GM18505 (cell line): ENCODE results near the gene NR1H2.

ENCODE experiments used
- ATAC-seq: cut with Tn5 transposase; IDR thresholded peaks from one replicate; pipeline ENCODE4 v1.9.1; 2021; ENCODE audit not compliant: unreplicated experiment
- POLR2A ChIP-seq: IDR thresholded peaks from 4 replicates; pipeline ENCODE4 v1.6.1; 2011; ENCODE audit warnings: borderline replicate concordance; ENCODE audit not compliant: insufficient read depth, insufficient read length; ENCODE audit errors: extremely low read depth

Gene NR1H2

DNA sequence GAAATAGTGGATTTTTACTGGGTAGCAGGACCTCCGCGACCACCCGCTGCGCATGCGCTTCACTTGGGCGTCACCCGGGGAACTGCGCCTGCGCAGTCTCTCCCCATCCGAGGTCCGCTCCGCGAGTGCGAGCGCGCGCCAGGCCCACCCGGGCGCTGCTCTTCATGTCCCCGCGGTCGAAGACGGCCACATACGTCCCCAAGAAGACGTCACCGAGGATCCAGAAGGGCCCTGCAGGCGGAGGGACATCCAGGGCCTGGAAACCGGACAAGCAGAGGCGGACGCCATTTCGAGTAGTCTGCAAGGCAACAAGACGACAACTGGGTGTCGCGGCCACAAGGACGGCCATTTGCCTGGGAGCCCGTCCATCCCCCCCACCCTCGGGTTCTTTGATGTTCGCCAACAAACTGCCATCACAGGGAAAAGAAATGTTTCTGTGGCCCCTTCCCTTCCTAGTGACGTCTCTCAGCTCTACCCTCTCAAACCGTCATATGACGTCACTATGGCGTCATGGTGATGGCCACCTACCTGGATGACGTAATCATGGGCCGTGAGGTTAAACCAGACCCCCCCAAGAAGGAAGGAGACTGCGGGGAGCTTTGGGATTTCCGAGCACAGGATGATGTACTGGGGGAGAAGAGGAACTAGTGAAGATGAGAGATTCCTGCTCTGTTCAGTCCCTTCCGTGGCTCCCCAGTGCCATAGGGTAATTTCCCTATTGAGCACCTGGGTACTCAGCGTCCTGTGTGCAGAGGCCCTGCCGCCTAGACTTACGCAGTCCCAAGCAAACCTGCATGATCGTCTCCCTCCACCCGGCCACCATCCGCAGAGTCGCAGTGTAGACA lies 17.6 kb upstream of the NR1H2 start:
- peak; percentile 56 for TF ChIP-seq POLR2A

DNA sequence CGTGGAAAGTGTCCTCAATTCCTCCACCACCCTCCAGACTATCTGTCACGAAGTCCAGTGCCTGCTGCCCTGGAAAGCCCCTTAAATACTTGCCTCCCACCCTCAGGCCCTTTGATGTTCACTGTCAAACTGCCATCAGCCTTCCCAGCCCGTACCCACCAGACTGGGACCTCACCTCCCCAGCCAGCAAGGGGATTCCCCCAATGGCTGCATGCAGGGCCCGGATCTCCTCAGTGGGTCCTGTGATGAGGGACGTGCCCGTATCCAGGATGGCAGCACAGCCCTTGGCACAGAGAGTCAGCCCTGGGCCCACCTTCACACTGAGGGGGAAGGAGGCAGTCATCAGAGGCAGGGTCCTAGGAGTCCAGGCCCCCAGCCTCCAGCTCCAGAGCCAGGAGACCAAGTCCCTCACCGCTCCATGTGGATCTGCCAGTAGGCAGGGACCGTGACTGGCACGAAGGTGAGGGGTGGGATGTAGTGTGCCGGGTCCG lies 16.9 kb upstream of the NR1H2 start:
- no peak for TF ChIP-seq POLR2A

More for the DNA sequence above, 17.6 kb upstream of the NR1H2 start:
- ATAC-seq, result no peak

DNA sequence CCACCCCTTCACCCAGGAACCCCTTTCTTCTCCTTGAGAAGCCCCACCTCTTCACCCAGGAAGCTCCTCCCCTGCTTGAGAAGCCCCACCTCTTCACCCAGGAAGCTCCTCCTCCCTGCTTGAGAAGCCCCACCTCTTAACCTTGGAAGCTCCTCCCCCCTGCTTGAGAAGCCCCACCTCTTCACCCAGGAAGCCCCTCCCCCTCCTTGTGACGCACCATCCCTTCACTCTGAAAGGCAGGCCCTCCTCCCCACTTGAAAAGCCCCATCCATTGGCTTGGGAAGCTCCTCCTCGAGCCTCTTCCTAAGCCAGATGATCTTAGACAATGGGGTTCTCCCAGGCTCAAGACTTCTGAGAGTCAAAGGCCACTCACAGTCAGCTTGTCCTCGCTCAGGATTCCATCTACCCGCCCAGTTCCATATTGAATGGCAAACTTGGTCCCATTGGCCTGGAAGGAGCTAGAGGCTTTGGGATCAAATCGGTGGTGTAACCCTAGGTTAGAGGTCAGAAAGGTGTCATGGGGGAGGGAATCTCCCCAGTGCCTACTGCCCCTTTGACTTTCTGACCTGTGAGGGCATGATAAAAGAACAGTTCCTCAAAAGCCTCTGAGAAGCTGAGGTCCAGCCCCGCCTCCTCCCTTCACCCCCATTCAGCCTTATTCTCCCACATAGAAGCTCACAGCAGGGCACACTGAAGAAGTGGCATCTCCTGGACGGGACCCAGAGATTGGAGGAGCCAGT lies 14.8 kb upstream of the NR1H2 start:
- no peak for TF ChIP-seq POLR2A
- ATAC-seq, result no peak

More for the DNA sequence above, 16.9 kb upstream of the NR1H2 start:
- ATAC-seq, result no peak

DNA sequence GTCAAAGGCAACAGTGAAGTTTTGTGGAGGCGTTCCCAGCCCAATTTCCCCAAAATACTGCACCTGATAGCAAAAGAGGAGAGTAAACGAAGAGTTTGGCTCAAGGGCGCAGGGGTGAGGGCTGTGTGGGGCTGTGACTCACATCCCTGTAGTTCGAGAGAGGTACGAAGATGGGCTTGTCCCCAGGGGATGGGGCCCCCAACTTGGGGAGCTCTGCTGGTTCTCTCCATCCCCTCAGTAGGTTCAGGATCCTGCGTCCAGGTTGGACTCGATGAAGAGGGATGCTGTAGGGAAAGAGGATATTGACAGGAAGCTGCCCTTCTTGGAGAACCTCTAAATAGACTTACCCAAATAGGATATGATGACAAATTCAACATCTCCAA lies 14.2 kb upstream of the NR1H2 start:
- TF ChIP-seq POLR2A, result no peak
- no peak for ATAC-seq

DNA sequence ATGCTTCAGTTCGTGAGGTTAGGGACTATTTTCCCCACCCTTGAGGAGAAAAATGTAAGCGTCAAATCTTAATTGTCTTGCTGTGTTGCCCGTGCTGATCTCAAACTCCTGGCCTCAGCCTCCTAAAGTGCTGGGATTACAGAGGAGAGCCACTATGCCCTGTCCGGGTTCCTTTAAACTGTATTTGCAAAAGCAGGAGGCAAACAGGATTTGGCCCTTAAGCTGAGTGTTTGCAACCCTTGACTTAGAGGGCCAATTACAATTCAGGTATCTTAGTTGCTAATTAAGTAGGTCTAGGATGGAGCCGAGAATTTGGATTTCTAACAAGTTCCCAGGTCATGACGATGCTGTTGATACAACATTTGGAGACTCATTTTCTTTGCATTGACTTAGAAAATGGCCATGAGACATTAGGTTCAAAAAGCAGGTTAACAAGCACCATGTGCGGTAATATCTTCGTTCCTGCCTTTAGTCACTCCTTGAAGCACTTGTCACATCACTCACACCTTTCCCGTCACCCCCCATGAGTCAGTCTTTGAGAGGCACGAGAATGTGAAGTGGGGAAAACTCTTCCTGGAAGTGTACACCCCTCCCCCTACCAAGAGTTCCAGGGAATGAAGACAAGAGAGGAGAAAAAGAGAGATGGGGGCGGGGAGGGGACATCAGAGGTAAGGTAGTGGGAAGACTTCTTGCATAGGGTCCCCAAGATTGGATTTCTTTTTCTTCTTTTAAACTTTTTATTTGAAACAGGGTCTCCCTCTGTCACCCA lies 13.4 kb upstream of the NR1H2 start:
- ATAC-seq, result no peak
- TF ChIP-seq POLR2A, result no peak

DNA sequence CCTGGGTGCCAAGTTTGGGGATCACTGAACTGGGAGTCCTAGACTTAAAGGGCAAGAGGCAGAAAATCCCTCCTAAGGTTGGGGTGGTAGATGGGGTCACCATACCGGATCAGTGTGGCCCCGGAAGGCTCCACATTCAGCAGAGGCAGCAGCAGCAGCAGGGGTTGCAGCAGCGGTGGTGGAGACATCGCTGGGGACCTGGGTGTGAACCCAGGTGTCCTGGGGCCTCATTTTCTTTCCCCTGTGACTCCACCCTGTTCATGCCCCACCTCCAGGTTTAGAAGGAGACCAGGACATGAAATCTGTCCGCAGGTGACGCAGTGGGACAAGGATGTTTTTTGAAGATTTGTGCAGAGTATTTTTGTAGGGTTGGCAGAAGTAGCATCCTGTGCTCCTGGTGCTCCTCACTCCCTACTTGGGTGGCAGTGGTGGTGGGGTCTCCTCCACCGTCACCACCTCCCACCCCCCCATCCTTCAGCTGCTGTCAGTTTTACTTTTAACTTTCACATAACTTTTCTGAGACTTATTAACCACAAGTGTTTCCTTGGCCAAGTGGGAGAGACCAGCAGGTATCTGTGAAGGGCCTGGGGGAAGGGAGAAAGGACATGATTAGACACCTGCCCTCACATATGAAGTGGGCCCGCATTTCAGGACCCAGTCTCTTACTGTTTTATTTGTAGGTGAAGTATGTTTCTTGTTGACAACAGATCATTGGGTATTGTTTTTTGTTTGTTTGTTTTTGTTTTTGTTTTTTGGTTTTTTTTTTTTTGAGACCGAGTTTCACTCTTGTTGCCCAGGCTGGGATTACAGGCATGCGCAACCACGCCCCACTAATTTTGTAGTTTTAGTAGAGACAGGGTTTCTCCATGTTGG lies 10.6 kb upstream of the NR1H2 start, which contains the start of gene NAPSA:
Gene NAPSA, minus strand, starts transcription at position 206 of the 873 bp plus-strand sequence. Its CDS starts 18 bp downstream, at position 188.
- ATAC-seq, result no peak
- peak; percentile 54 for TF ChIP-seq POLR2A

DNA sequence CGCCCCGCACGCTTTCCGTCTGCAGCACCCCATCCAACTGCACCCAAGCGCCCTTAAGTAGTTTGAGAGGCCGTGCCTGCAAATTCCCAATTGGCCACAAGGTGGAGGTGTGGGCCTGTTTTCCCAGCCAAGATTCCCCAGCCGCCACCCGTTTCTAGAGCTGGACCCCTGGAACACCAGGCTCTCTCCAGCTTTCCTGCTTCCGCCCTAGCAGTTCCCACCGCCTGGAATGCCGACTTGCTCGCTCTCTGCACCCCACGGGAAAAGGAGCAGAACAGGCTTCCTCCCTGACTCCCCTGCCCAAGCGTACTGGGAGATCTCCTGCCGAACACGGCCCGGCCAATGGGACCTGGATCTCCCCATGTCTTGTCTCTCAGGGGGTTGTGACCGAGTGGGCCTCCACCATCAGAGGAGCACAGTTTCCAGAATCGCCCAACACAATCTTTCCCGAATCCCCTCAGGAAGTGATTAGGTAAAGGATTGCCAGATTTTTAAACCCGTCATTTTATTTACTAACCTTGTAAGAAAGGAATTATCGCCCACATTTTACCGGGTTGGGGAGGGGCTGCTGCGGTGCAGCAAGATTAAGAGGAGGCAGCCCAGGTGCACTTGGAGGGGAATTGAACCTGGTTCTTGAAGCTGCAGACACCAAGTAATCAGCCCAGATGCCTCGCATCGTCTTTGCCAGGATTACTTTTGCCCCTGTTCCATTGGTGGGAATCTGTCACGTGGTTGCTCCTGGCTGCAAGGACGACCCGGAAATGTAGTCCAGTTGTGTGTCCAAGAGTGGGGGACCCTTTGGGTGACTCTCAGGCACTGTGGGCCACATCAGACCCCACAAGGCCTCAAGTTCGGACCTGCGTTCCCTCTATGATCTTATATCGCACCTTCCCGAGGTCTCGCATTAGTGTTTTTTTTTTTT lies 7.3 kb upstream of the NR1H2 start:
- ATAC-seq, result no peak
- peak; percentile 64 for TF ChIP-seq POLR2A

DNA sequence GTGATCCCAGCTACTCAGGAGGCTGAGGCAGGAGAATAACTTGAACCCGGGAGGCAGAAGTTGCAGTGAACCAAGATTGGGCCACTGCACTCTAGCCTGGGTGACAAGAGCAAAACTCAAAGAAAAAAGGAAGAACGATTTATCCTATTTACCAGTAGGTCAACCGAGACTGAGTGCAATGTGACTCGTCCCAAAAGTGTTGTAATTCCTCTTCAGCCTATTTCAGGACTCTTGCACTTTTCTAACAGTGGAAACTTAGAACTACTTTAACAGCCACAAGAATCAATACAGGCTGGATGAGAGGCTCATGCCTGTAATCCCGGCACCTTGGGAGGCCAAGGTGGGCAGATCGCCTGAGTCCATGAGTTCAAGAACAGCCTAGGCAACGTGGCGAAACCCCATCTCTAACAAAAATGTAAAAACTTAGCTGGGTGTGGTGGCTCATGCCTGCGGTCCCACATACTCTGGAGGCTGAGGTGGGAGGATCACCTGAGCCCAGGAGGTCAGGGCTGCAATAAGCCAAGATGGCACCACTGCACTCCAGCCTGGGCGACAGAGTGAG lies 4.3 kb upstream of the NR1H2 start:
- ATAC-seq, result no peak

DNA sequence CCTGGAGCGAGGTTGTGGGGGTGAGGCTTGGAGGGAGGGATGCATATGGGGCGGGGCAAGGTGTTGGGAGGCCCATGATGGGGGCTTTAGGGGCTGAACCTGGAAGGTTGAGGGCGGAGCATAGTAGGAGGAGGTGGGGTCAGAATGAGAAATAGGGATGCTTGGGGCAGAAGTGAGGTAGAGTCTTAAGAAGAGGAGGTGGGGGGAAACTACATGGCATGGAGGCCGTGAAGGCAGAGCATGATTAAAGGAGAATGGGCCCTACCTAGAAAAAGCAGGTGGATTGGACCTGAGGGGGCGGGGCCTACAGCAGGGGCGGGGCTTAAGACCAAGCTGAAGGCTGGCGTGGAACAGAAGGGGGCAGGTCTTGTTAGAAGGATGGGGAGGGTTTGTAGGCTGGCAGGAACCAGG lies 799 bp downstream of the NR1H2 start:
- ATAC-seq, result peak; percentile 20
- no peak for TF ChIP-seq POLR2A

More for the DNA sequence above, 4.3 kb upstream of the NR1H2 start:
- TF ChIP-seq POLR2A, result no peak

DNA sequence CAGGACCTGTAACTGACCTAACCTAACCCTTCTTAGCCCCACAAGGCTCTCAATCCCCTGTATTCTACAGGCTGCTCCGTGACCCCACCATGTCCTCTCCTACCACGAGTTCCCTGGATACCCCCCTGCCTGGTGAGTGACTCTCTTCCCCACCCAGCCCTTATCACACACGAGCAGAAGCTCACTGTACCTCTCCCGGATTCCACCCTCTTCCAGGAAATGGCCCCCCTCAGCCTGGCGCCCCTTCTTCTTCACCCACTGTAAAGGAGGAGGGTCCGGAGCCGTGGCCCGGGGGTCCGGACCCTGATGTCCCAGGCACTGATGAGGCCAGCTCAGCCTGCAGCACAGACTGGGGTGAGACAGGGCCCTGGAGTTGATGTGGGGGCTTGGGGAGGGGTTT lies 1.3 kb downstream of the NR1H2 start:
- no peak for TF ChIP-seq POLR2A
- no peak for ATAC-seq
